CD8-positive, alpha-beta memory T cell (primary cell): ENCODE measurements around the gene C6orf132. TPM values are rescaled to one million over a fixed set of nuclear protein-coding genes. Genes with fewer than 3 reads are reported as not detected.

ENCODE experiments used
- CTCF ChIA-PET: fragments of 350-600 bp; sonication (Branson Sonifier 250); formaldehyde crosslinking; loops from one replicate; lab custom pipeline; 2021; ENCODE audit warnings: antibody characterized with exemption; lab: Charles Lee
- POLR2A ChIA-PET: fragments of 350-600 bp; sonication (Branson Sonifier 250); formaldehyde crosslinking; loops from one replicate; lab custom pipeline; 2021; ENCODE audit warnings: antibody characterized with exemption; lab: Charles Lee
- DNase-seq, 5 donors: peaks; one replicate each; pipeline versions ENCODE4 v3.0.0 to v3.0.0-alpha.2; 2020 to 2022; ENCODE audit warnings: mixed read lengths in 1 of 5
- H3K27ac ChIP-seq: one replicate; pipeline ENCODE4 v1.7.0; 2013; ENCODE audit warnings: low read depth, mild to moderate bottlenecking, low read length, moderate library complexity
- H3K27me3 ChIP-seq: 2 replicates; pipeline ENCODE4 v1.7.0; 2013; ENCODE audit warnings: low read length, mild to moderate bottlenecking; ENCODE audit not compliant: insufficient read depth, poor library complexity, severe bottlenecking
- H3K36me3 ChIP-seq: 2 replicates; pipeline ENCODE4 v1.7.0; 2013; ENCODE audit warnings: mild to moderate bottlenecking, low read length, moderate library complexity; ENCODE audit not compliant: insufficient read depth
- H3K4me1 ChIP-seq: 2 replicates; pipeline ENCODE4 v1.7.0; 2013; ENCODE audit warnings: mild to moderate bottlenecking, low read length, moderate library complexity; ENCODE audit not compliant: insufficient read depth
- H3K4me3 ChIP-seq: 2 replicates; pipeline ENCODE4 v1.7.0; 2013; ENCODE audit warnings: mild to moderate bottlenecking, low read length
- H3K9me3 ChIP-seq: 2 replicates; pipeline ENCODE4 v1.7.0; 2013; ENCODE audit warnings: mild to moderate bottlenecking, low read length
- H3K27ac Mint-ChIP-seq, 8 donors: one replicate each; pipeline ENCODE4 v1.8.0; 2020 to 2021; ENCODE audit warnings: mixed read lengths in 8 of 8, mild to moderate bottlenecking in 6 of 8, inconsistent platforms in 3 of 8, moderate library complexity in 3 of 8
- H3K27me3 Mint-ChIP-seq, 2 donors: one replicate each; pipeline ENCODE4 v1.8.0; 2020 to 2021; ENCODE audit warnings: mixed read lengths in 2 of 2, mild to moderate bottlenecking in 1 of 2, moderate library complexity in 1 of 2
- H3K36me3 Mint-ChIP-seq, 3 donors: one replicate each; pipeline ENCODE4 v1.8.0; 2020 to 2021; ENCODE audit warnings: mixed read lengths in 3 of 3, inconsistent platforms in 1 of 3, mild to moderate bottlenecking in 1 of 3
- H3K4me1 Mint-ChIP-seq, 3 donors: one replicate each; pipeline ENCODE4 v1.8.0; 2020 to 2021; ENCODE audit warnings: mixed read lengths in 3 of 3, inconsistent platforms in 1 of 3, mild to moderate bottlenecking in 1 of 3
- H3K4me3 Mint-ChIP-seq, 7 donors: one replicate each; pipeline ENCODE4 v1.8.0; 2020 to 2021; ENCODE audit warnings: mixed read lengths in 7 of 7, mild to moderate bottlenecking in 6 of 7, moderate library complexity in 4 of 7, inconsistent platforms in 2 of 7
- H3K9me3 Mint-ChIP-seq, 5 donors: one replicate each; pipeline ENCODE4 v1.8.0; 2020 to 2022; ENCODE audit warnings: mixed read lengths in 5 of 5, mild to moderate bottlenecking in 3 of 5, moderate library complexity in 2 of 5, inconsistent platforms in 1 of 5
- polyA plus RNA-seq: library from polyadenylated mRNA; unstranded; fragments of 300-500 nt; fragmentation: Illumina TruSeq; gene quantifications from one replicate; pipeline ENCODE4 v1.2.3, GENCODE V29; 2021
- total RNA-seq, 2 experiments: library from RNA; stranded (reverse); gene quantifications; one replicate each; pipeline ENCODE4 v1.2.3, GENCODE V29; 2021

Gene C6orf132
- total and polyA plus RNA-seq, 3 experiments from 2014 or later, result 0.15 to 0.16 TPM; not detected in 1

DNA sequence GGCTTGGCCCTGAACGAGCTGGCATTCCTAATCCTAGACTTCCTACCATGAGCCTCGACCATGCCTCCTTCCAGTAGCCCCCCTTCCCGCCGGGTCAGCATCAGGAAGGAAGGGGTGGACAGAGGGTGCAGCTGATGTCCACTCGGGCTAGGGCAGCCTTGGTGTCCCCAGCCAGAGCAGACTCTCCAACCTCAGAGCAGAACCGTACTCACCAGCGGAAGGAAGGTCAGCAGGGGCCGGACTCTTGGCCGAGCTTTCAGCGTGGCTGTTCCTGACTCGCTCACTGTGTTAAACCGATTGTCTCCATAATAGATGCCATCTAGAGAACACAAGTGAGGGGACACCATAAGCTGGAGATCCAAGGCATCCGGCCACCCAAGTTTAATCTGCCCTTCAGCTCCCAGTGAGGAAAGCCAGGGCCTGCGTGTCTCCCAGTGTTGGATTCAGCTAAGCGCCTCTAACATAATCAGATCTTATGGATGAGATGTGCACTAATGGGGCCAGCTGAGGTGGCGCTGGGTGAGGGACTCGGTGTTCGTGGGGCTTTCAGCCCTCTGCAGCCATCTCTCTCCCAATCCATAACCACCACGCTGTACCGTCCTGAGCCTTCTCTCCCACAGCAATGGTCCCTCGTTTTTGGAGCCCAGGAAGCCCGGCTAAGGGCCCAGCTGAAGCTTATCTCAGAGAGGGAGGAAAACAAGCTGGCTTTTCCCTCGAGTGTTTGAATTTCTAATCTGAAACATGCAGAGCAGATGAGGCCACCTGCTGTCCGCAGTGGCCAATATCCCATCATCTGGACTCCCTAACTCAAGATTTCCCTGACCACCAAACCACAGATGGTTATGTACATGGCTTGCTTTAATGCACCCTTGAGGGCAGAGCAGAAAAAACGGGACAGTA lies 13.7 kb downstream of the C6orf132 start:
- H3K4me3 ChIP-seq, result no peak overlapping the region
- no peaks in the 10 kb centered on the region for H3K4me1 ChIP-seq
- H3K36me3 Mint-ChIP-seq, result no peaks in the 10 kb centered on the region
- no peaks in the 10 kb centered on the region for H3K36me3 ChIP-seq
- peak overlapping the region in 1 of 8 donors; percentile 27 for H3K27ac Mint-ChIP-seq
- H3K9me3 ChIP-seq, result no peaks in the 10 kb centered on the region
- CTCF ChIA-PET, result no interaction called here
- no peaks in the 10 kb centered on the region for H3K27me3 ChIP-seq
- no peaks in the 10 kb centered on the region for H3K9me3 Mint-ChIP-seq
- peak overlapping the region in 1 of 7 donors; percentile 2 for H3K4me3 Mint-ChIP-seq
- no peaks in the 10 kb centered on the region for H3K4me1 Mint-ChIP-seq
- H3K27me3 Mint-ChIP-seq, result peaks cover 2 to 3% of the 10 kb centered on the region in 2 donors
- DNase-seq, result no peak
- no peak overlapping the region for H3K27ac ChIP-seq
- POLR2A ChIA-PET, result no interaction called here

DNA sequence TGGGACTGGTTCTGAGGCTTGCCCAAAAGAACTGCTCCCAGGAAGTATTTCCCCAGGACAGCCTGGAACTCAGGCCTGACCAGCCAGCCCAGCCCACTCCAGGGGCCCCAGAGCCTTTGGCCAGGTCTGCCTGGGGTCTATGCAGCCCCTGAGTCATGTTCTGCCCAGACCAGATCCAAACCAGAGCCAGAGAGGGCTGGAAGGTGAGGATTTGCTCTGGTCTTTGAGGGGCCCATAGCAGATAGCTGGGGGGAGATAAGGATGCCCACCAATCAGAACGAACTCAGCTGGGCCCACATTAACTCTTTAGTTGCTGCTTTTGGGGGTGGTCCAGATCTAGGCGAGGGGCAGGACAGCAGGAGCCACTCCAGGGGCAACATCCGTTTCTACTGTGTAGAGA lies 16.8 kb downstream of the C6orf132 start:
- no peak overlapping the region for H3K4me3 Mint-ChIP-seq
- no peaks in the 10 kb centered on the region for H3K27me3 ChIP-seq
- H3K9me3 Mint-ChIP-seq, result no peaks in the 10 kb centered on the region
- H3K4me1 Mint-ChIP-seq, result no peaks in the 10 kb centered on the region
- H3K36me3 Mint-ChIP-seq, result no peaks in the 10 kb centered on the region
- CTCF ChIA-PET, result interaction anchor here (1.8 kb wide), 1 partner anchor 21 kb away, joined by 5 read pairs; no protein-coding TSS in a partner anchor
- no peaks in the 10 kb centered on the region for H3K36me3 ChIP-seq
- no peak overlapping the region for H3K27ac ChIP-seq
- no peak overlapping the region for H3K4me3 ChIP-seq
- POLR2A ChIA-PET, result no interaction called here
- no peaks in the 10 kb centered on the region for H3K9me3 ChIP-seq
- peaks cover 0 to 2% of the 10 kb centered on the region in 2 donors for H3K27me3 Mint-ChIP-seq
- no peaks in the 10 kb centered on the region for H3K4me1 ChIP-seq
- DNase-seq, result no peak
- peak overlapping the region in 1 of 8 donors; percentile 84 for H3K27ac Mint-ChIP-seq

DNA sequence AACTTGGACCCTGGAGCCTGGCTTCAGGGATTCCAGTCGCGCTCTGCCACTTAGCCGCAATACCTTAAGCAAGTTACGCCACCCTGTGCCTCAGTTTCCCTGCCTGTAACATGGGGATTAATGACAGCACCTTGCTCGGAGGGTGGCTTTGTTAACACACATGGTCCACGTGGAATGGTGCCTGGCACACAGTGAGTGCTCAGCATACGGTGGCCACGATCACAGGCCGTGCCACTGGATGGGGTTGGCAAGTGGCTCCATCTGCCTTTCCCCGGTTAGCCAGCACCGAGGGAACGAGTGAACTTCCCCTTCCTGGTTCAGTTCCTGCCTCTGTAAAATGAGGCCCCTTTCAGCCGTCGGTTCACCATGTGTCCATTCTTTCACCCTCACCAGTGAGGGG lies 17.2 kb downstream of the C6orf132 start:
- Histone ChIP-seq H3K36me3 (no peaks in the 10 kb centered on the region), H3K27me3 (no peaks in the 10 kb centered on the region), H3K4me1 (no peaks in the 10 kb centered on the region), H3K27ac (no peak overlapping the region), H3K9me3 (no peaks in the 10 kb centered on the region), H3K4me3 (no peak overlapping the region)
- H3K36me3 Mint-ChIP-seq, result no peaks in the 10 kb centered on the region
- H3K9me3 Mint-ChIP-seq, result no peaks in the 10 kb centered on the region
- no peaks in the 10 kb centered on the region for H3K4me1 Mint-ChIP-seq
- H3K4me3 Mint-ChIP-seq, result no peak overlapping the region
- no peak for DNase-seq
- no peak overlapping the region for H3K27ac Mint-ChIP-seq
- CTCF ChIA-PET, result interaction anchor here (1.8 kb wide), 1 partner anchor 21 kb away, joined by 5 read pairs; no protein-coding TSS in a partner anchor
- peaks cover 0 to 2% of the 10 kb centered on the region in 2 donors for H3K27me3 Mint-ChIP-seq
- POLR2A ChIA-PET, result no interaction called here

DNA sequence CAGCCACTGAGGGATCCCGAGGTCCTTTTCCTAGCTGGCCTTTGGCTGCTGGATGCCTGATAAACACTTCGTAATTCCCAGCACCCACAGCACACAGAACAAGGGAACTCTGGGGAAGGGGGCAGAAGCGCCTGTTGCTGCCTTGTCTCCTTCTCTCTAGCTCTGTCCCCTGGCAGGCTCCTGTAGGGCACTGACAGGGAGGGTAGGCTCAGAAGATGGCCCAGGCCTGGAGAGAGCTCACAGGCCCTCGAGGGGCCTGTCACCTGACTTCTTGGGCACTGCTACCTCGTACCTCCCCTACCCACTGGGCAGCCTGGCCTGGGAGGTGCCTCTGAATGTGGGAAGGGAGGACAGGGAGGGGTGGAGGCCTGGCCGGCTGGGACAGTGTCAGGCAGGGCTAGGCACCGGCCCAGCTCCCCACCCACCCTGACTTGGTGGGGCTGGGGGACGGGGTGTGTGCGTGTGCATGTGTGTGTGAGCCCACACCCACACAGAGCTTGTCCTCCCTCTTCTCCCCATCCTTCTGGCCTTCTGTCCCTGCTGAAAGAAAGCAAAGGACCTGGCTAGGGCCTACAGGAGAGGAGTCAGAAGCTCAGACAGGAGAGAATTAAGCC lies 18.1 kb downstream of the C6orf132 start:
- Mint-ChIP-seq H3K4me1 (no peaks in the 10 kb centered on the region), H3K36me3 (no peaks in the 10 kb centered on the region), H3K27me3 (peaks cover 0 to 2% of the 10 kb centered on the region in 2 donors), H3K4me3 (no peak overlapping the region), H3K9me3 (no peaks in the 10 kb centered on the region), H3K27ac (no peak overlapping the region)
- H3K36me3 ChIP-seq, result no peaks in the 10 kb centered on the region
- DNase-seq, result no peak
- CTCF ChIA-PET, result interaction anchor here (1.8 kb wide), 1 partner anchor 20 kb away, joined by 5 read pairs; no protein-coding TSS in a partner anchor
- no peak overlapping the region for H3K4me3 ChIP-seq
- H3K9me3 ChIP-seq, result no peaks in the 10 kb centered on the region
- POLR2A ChIA-PET, result no interaction called here
- H3K27ac ChIP-seq, result no peak overlapping the region
- H3K4me1 ChIP-seq, result no peaks in the 10 kb centered on the region
- H3K27me3 ChIP-seq, result no peaks in the 10 kb centered on the region

DNA sequence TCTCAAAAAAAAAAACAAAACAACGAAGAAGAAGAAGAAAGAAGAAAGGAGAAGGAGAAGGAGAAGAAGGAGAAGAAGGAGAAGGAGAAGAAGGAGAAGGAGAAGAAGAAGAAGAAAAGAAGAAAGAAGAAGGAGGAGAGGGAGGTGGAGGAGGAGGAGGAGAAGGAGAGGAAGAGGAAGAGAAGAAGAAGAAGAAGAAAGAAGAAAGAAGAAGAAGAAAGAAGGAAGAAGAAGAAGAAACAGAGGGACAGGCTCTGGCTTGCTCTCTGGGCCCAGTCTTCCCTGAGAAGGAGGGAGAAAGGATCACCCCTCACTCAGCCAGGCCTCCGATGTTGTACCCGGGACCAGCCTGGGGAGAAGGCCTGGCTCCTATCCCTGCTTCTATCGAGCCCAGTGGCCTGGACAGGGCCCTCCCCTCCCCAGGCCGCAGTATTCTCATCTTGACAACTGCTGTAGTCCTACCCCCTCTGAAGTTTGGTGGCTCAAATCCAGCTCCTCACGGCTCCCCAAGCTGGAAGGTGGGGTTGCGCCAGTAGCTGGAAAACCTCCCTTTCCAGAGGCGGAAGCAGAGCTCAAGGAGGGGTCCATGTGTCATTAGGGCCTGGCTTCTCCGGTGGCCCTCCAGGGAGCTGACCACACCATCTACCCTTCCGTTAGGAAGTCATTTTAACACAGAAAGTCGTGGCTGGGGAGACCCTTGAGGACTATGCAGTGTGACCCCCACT lies 18.9 kb downstream of the C6orf132 start:
- H3K27me3 ChIP-seq, result no peaks in the 10 kb centered on the region
- Mint-ChIP-seq H3K4me1 (no peaks in the 10 kb centered on the region), H3K27me3 (peaks cover 0 to 2% of the 10 kb centered on the region in 2 donors), H3K27ac (peak overlapping the region in 1 of 8 donors; percentile 33), H3K9me3 (no peaks in the 10 kb centered on the region), H3K36me3 (no peaks in the 10 kb centered on the region), H3K4me3 (no peak overlapping the region)
- POLR2A ChIA-PET, result no interaction called here
- no peaks in the 10 kb centered on the region for H3K9me3 ChIP-seq
- H3K36me3 ChIP-seq, result no peaks in the 10 kb centered on the region
- no peaks in the 10 kb centered on the region for H3K4me1 ChIP-seq
- no peak for DNase-seq
- CTCF ChIA-PET, result interaction anchor here (1.8 kb wide), 1 partner anchor 19 kb away, joined by 5 read pairs; no protein-coding TSS in a partner anchor
- H3K4me3 ChIP-seq, result no peak overlapping the region
- H3K27ac ChIP-seq, result no peak overlapping the region

DNA sequence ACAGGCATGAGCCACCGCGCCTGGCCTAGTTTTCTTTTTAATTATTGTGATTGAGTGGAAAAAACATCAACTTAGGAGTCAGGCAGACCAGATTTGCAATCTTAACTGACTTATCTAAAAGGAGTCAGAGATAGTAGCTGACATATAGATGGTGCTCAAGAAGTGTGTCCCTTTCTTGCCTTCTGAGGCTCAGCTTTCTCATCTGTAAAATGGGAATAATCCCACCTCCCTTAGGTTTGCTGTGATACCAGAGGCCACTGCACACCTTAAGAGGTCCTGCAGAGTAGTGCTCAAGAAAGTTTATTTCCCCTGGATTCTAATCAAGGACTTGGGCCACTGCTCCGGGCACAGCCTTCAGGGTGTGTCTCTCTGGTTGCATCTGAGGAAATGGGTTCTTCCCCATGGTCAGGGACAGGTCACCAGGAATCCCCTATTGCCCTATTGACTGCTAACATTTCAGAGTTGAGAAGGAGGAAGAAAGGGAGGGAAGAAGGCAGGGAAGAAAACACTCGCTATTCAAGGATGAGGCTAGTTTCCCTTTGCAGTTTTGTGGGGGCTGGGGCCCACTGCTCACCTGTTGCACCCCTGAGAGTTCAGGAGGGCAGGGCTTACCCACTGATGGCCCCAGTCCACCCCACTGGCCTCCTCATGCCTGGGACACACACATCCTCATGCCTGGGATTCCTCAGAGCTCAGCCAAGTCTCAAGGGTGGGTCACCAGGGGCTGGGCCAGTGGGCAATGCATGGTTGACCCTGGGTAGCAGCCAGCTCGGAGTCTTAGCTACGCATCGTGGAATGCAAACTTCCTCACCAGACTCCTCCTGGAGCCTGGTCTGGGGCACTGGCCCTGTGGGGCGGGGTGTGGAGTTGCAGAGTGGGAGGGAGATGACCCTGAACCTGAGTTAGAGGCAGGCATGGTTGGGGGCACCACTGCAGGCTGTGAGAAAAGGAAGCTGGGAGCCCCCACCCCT lies 21.2 kb downstream of the C6orf132 start:
- no peaks in the 10 kb centered on the region for H3K27me3 ChIP-seq
- no peak overlapping the region for H3K27ac ChIP-seq
- Mint-ChIP-seq H3K4me1 (no peaks in the 10 kb centered on the region), H3K4me3 (no peak overlapping the region), H3K9me3 (no peaks in the 10 kb centered on the region), H3K27me3 (peaks cover 5 to 13% of the 10 kb centered on the region in 2 donors), H3K27ac (no peak overlapping the region), H3K36me3 (no peaks in the 10 kb centered on the region)
- H3K4me1 ChIP-seq, result no peaks in the 10 kb centered on the region
- no peaks in the 10 kb centered on the region for H3K9me3 ChIP-seq
- POLR2A ChIA-PET, result no interaction called here
- no peaks in the 10 kb centered on the region for H3K36me3 ChIP-seq
- CTCF ChIA-PET, result interaction anchor here (1.0 to 1.9 kb wide), 4 partner anchors 10 to 33 kb away, joined by 3 to 6 read pairs (median 4); no protein-coding TSS in a partner anchor
- no peak overlapping the region for H3K4me3 ChIP-seq
- DNase-seq, result no peak
